WTC11 (cell line): Measurements from ENCODE around the gene PLXNB2. TPM values are rescaled to one million over a fixed set of nuclear protein-coding genes. Genes with fewer than 3 reads are reported as not detected.

Experiments used
- ATAC-seq: fragments of 200-7000 bp; cut with Tn5 transposase; 2 replicates; pipeline ENCODE4 v1.10.0; 2021; ENCODE audit warnings: mild to moderate bottlenecking, moderate library complexity
- CTCF ChIA-PET: fragments of 300-600 bp; sonication (Branson Sonifier 250); formaldehyde crosslinking; loops from one replicate; lab custom pipeline; 2021; ENCODE audit warnings: antibody characterized with exemption; lab: Charles Lee
- POLR2A ChIA-PET: fragments of 350-600 bp; sonication (Branson Sonifier 250); formaldehyde crosslinking; loops from one replicate; lab custom pipeline; 2021; ENCODE audit warnings: antibody characterized with exemption; lab: Charles Lee
- DNase-seq: peaks from one replicate; pipeline ENCODE4 v3.0.0; 2021; ENCODE audit warnings: low spot score
- H3K27ac Mint-ChIP-seq: 2 replicates; pipeline ENCODE4 v1.8.0; 2021; ENCODE audit warnings: mixed read lengths
- H3K27me3 Mint-ChIP-seq: 2 replicates; pipeline ENCODE4 v1.8.0; 2021; ENCODE audit warnings: low read depth, mild to moderate bottlenecking, moderate library complexity, mixed read lengths
- H3K36me3 Mint-ChIP-seq: 2 replicates; pipeline ENCODE4 v1.8.0; 2021; ENCODE audit warnings: mixed read lengths
- H3K4me1 Mint-ChIP-seq: 2 replicates; pipeline ENCODE4 v1.8.0; 2022; ENCODE audit warnings: mixed read lengths
- H3K4me3 Mint-ChIP-seq: 2 replicates; pipeline ENCODE4 v1.8.0; 2021; ENCODE audit warnings: mild to moderate bottlenecking, moderate library complexity, mixed read lengths
- H3K9me3 Mint-ChIP-seq: 2 replicates; pipeline ENCODE4 v1.8.0; 2021; ENCODE audit warnings: mixed read lengths
- CDX4 ChIP-seq: fragments of 250-450 bp; sonication (Bioruptor Pico); IDR thresholded peaks from 2 replicates; pipeline ENCODE4 v1.9.0; 2021; ENCODE audit warnings: moderate library complexity, mild to moderate bottlenecking, inconsistent platforms, borderline replicate concordance
- CTCF ChIP-seq: fragments of 200-600 bp; IDR thresholded peaks from 2 replicates; pipeline ENCODE4 v1.8.0; 2022; ENCODE audit warnings: antibody characterized with exemption
- ETV6 ChIP-seq: sonication (generic); formaldehyde crosslinking; IDR thresholded peaks from 2 replicates; pipeline ENCODE4 v1.8.1; 2022; ENCODE audit warnings: mild to moderate bottlenecking, missing genetic modification reagents
- FOXP1 ChIP-seq: sonication (generic); formaldehyde crosslinking; IDR thresholded peaks from 2 replicates; pipeline ENCODE4 v1.8.0; 2022; ENCODE audit warnings: missing genetic modification reagents, mild to moderate bottlenecking, moderate library complexity, borderline replicate concordance
- FOXP4 ChIP-seq: sonication (generic); formaldehyde crosslinking; IDR thresholded peaks from 2 replicates; pipeline ENCODE4 v1.8.0; 2022; ENCODE audit warnings: mild to moderate bottlenecking, missing genetic modification reagents
- KAT7 ChIP-seq: sonication (generic); formaldehyde crosslinking; IDR thresholded peaks from 2 replicates; pipeline ENCODE4 v1.8.1; 2023; ENCODE audit warnings: missing genetic modification reagents, mild to moderate bottlenecking, borderline replicate concordance
- MYBL2 ChIP-seq: sonication (generic); formaldehyde crosslinking; IDR thresholded peaks from 2 replicates; pipeline ENCODE4 v1.8.1; 2023; ENCODE audit warnings: mild to moderate bottlenecking, moderate library complexity, missing genetic modification reagents
- SP1 ChIP-seq: sonication (generic); formaldehyde crosslinking; conservative IDR thresholded peaks from 2 replicates; pipeline ENCODE4 v1.8.1; 2022; ENCODE audit warnings: missing genetic modification reagents
- TCF7 ChIP-seq: sonication (generic); formaldehyde crosslinking; IDR thresholded peaks from 2 replicates; pipeline ENCODE4 v1.8.0; 2022; ENCODE audit warnings: mild to moderate bottlenecking, low read depth, missing genetic modification reagents, moderate library complexity
- TEAD1 ChIP-seq: sonication (generic); formaldehyde crosslinking; IDR thresholded peaks from 2 replicates; pipeline ENCODE4 v1.8.0; 2022; ENCODE audit warnings: mild to moderate bottlenecking, missing genetic modification reagents
- TP53 ChIP-seq: sonication (generic); formaldehyde crosslinking; IDR thresholded peaks from 2 replicates; pipeline ENCODE4 v1.8.1; 2023; ENCODE audit warnings: mild to moderate bottlenecking, missing genetic modification reagents
- USF2 ChIP-seq: sonication (generic); formaldehyde crosslinking; IDR thresholded peaks from 2 replicates; pipeline ENCODE4 v1.8.1; 2023; ENCODE audit warnings: mild to moderate bottlenecking, missing genetic modification reagents, moderate library complexity
- ZNF121 ChIP-seq: sonication (generic); formaldehyde crosslinking; IDR thresholded peaks from 2 replicates; pipeline ENCODE4 v1.8.0; 2023; ENCODE audit warnings: missing genetic modification reagents
- ZNF138 ChIP-seq: sonication (generic); formaldehyde crosslinking; conservative IDR thresholded peaks from 2 replicates; pipeline ENCODE4 v1.8.1; 2022; ENCODE audit warnings: mild to moderate bottlenecking, moderate library complexity, missing genetic modification reagents
- ZNF232 ChIP-seq: sonication (generic); formaldehyde crosslinking; IDR thresholded peaks from 2 replicates; pipeline ENCODE4 v1.8.0; 2022; ENCODE audit warnings: mild to moderate bottlenecking, missing genetic modification reagents
- ZNF263 ChIP-seq: sonication (generic); formaldehyde crosslinking; IDR thresholded peaks from 2 replicates; pipeline ENCODE4 v1.8.1; 2022; ENCODE audit warnings: low read depth, mild to moderate bottlenecking, moderate library complexity, missing genetic modification reagents
- total RNA-seq: library from RNA; stranded (reverse); gene quantifications from 3 replicates; pipeline ENCODE4 v1.2.3, GENCODE V29; 2021
- TF ChIP-seq, protein P1 (sequence below): sonication (generic); formaldehyde crosslinking; IDR thresholded peaks from 2 replicates; pipeline ENCODE4 v1.8.0; 2022; ENCODE audit warnings: mild to moderate bottlenecking, missing genetic modification reagents
- TF ChIP-seq, protein P2 (sequence below): sonication (generic); formaldehyde crosslinking; IDR thresholded peaks from 2 replicates; pipeline ENCODE4 v1.8.0; 2023; ENCODE audit warnings: missing genetic modification reagents

Gene PLXNB2
- total RNA-seq, 1 experiment from 2014 or later: 113 TPM

- POLR2A ChIA-PET: no interaction called here
- H3K4me1 Mint-ChIP-seq: no peaks in the 10 kb centered on the region
- no peaks in the 10 kb centered on the region for H3K36me3 Mint-ChIP-seq
- ATAC-seq: peak; percentile 85
- H3K4me3 Mint-ChIP-seq: peak within 1 kb of the TSS; percentile 81
- peak; percentile 78 for DNase-seq
- CTCF ChIA-PET: interaction anchor here (0.7 to 2.6 kb wide), 24 partner anchors 10 to 220 kb away, joined by 3 to 19 read pairs (median 5); partner anchors contain the start of genes DENND6B, HDAC10, LMF2 and MAPK12
- H3K27ac Mint-ChIP-seq: peak within 1 kb of the TSS; percentile 91
- TF ChIP-seq TEAD1 (CRISPR knock-in tag) (0 out of 2 replicates have a peak, but pooled peaks have one; percentile 24), TP53 (CRISPR knock-in tag) (0 out of 2 replicates have a peak, but pooled peaks have one; percentile 24), TCF7 (0 out of 2 replicates have a peak, but pooled peaks have one; percentile 67), SP1 (CRISPR knock-in tag) (peak; percentile 78), KAT7 (CRISPR knock-in tag) (0 out of 2 replicates have a peak, but pooled peaks have one; percentile 26), ZNF232 (CRISPR knock-in tag) (no peak), CDX4 (no peak), USF2 (CRISPR knock-in tag) (peak; percentile 24; the same call in 1 of the 2 replicates), FOXP1 (CRISPR knock-in tag) (0 out of 2 replicates have a peak, but pooled peaks have one; percentile 53), ETV6 (CRISPR knock-in tag) (0 out of 2 replicates have a peak, but pooled peaks have one; percentile 14), ZNF121 (no peak), FOXP4 (CRISPR knock-in tag) (peak; percentile 71; the same call in 1 of the 2 replicates), MYBL2 (0 out of 2 replicates have a peak, but pooled peaks have one; percentile 17)
- H3K9me3 Mint-ChIP-seq: no peaks in the 10 kb centered on the region
- peaks cover 11% of the 10 kb centered on the region for H3K27me3 Mint-ChIP-seq
Observed at GRCh38 chr22:50342651-50343540, 35.5 kb upstream of the PLXNB2 start, which contains the start of gene PPP6R2. Gene PPP6R2, plus strand, starts transcription at chr22:50343327. Its CDS starts 50,582 bp downstream, at chr22:50393909.

DNA sequence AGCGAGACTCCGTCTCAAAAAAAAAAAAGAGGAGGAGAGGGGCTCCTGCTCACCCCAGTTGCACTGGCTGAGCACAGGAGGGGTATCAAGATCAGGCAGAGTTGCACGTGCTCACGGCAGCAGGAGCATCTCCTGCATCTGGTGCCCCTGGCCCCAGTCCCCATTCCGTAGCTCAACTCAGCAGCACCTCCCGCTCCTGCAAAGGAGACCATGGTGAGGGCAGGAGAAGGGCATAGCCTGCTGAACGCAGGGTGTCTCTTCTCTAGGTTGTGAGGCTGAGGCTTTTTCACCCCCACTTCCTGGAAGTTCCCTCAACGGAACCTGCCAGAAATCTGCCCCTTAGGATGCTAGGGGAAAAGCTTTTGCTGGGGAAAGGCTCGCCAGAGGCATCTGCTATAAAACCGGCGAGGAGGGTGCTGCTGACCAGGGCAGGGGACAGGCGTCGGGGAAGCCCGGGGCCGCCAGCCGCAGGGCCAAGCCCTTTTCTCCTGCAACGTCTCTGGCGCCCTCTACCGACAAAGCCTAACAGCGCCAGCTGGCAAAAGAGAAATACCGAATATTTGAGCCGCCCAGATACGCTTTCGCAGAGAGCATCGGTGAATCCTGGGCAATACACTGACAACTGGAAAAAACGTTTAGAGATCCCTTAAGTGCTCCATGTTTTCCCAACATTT is 34.7 kb upstream of the PLXNB2 start:
- POLR2A ChIA-PET: interaction anchor here (0.6 kb wide), 1 partner anchor 43 kb away, joined by 3 read pairs; no protein-coding TSS in a partner anchor
- DNase-seq: peak; percentile 96
- H3K9me3 Mint-ChIP-seq: no peaks in the 10 kb centered on the region
- peak; percentile 90 for TF ChIP-seq CTCF
- no peak for TF ChIP-seq ZNF138 (CRISPR knock-in tag)
- TF ChIP-seq ZNF263: no peak
- 0 out of 2 replicates have a peak, but pooled peaks have one; percentile 19 for TF ChIP-seq SP1 (CRISPR knock-in tag)
- TF ChIP-seq, protein P1, sequence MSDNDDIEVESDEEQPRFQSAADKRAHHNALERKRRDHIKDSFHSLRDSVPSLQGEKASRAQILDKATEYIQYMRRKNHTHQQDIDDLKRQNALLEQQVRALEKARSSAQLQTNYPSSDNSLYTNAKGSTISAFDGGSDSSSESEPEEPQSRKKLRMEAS (CRISPR knock-in tag): 0 out of 2 replicates have a peak, but pooled peaks have one; percentile 13
- TF ChIP-seq, protein P2, sequence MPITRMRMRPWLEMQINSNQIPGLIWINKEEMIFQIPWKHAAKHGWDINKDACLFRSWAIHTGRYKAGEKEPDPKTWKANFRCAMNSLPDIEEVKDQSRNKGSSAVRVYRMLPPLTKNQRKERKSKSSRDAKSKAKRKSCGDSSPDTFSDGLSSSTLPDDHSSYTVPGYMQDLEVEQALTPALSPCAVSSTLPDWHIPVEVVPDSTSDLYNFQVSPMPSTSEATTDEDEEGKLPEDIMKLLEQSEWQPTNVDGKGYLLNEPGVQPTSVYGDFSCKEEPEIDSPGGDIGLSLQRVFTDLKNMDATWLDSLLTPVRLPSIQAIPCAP (CRISPR knock-in tag): no peak
- ATAC-seq: peak; percentile 79
- CTCF ChIA-PET: interaction anchor here (0.5 to 2.6 kb wide), 35 partner anchors 10 to 358 kb away, joined by 3 to 19 read pairs (median 4); partner anchors contain the start of genes DENND6B, HDAC10, LMF2 and MAPK12
- H3K27ac Mint-ChIP-seq: peak overlapping the region; percentile 91
- no peaks in the 10 kb centered on the region for H3K36me3 Mint-ChIP-seq
- no peaks in the 10 kb centered on the region for H3K4me1 Mint-ChIP-seq
- peaks cover 11% of the 10 kb centered on the region for H3K27me3 Mint-ChIP-seq
- H3K4me3 Mint-ChIP-seq: peak overlapping the region; percentile 81
